GDM1 (cell line): ENCODE measurements around the gene HGF.
"Not testable (repeated sequence)": the region's sequence is repeated elsewhere in the genome, so short reads cannot be mapped to it uniquely, and the experiment has no call there.

Source experiments
- DNase-seq: peaks from one replicate; lab custom pipeline; 2025; lab: John Stamatoyannopoulos, UW

HGF gene

GRCh38 chr7:81769891-81770727 is at the start of gene HGF:
TSS of gene HGF (minus strand) at chr7:81770047. CDS start at chr7:81769971, 76 bp downstream.
- no peak for DNase-seq

- no peak for DNase-seq
Observed at GRCh38 chr7:81816312-81816711, 46.5 kb upstream of the HGF start.

DNA sequence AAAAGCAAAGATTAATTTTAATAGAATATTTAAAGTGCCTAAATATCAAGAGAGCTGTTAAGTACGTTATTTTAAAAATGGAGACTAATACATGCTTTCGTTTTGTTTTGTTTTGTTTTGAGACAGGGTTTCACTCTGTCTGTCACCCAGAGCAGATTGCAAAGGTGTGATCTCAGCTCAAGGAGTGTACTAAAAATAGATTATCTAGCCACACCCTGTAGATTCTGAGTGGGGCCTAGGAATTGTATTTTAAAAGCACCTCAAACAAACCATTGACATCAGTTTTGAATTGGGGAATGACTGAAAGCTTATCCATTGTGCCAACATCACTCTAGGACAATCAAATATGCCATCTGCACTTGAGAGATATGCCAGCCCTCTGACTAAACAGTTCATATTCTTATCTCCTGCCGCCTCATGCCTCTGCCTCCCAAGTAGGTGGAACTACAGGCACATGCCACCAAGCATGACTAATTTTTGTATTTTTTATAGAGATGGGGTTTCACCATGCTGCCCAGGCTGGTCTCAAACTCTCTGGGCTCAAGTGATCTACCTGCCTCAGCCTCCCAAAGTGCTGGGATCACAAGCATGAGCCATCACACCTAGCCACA is 43.1 kb upstream of the HGF start:
- not testable (repeated sequence) for DNase-seq

DNA sequence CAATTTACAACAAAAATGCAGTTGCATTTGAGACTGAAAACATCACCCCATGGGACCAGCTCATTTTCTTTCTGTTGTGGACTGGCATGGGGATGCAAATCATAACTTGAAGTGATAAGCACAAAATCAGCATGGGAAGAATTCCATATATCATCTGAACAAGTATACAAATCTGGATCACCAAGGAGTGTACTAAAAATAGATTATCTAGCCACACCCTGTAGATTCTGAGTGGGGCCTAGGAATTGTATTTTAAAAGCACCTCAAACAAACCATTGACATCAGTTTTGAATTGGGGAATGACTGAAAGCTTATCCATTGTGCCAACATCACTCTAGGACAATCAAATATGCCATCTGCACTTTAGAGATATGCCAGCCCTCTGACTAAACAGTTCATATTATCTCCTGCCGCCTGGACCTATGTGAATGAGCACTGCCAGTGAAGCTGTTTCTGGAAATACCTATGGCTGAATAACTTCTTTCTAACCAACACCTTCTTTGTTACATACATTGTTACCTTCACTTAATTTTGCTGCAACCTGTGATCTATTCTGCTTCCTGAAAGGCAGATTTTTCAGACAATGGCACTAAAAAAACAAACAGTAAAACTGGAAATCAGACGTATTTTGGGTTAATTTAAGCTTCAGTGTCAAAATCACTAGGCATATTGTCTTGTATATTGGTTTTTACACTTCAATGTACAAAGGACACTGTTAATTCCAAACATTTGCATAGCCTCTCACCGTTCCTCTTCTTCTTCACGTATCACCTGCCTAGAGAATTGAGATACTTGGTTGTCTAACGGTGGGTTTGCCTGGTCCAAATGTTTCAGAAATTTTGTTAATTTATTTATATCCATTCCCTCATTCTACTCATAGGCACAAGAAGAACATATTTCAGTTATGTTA is 42.4 kb upstream of the HGF start:
- DNase-seq, result no peak

DNA sequence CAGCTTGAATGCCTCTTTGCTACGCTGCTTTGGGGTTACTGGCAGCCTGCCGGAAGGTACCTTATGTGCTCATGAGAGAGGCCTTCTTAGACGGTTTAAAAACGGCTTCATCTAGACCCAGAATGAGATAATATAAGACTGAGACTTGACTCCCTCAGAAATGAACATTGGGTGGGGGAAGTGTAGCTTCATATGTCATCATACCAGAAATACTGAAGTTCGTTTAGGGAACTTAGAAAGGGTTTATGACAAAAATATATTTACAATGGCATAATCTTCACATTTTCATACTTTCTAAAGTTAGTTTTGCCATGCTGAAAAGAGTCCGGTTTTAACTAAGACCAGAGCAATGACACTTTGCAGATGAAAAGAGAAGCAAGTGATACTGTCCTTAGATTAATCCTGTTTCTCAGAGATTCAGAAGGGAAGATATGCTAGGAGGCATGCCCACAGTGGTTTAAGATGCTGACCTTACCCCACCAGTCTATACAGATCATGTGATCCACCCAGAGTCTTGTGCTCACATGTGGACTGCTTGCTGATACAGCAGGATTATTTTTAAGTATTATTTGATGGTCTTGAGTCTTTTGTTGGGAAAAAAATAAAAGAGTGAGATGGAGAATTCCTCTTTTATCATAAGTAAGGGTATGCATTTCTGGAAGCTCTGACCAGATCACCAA is 40.8 kb upstream of the HGF start:
- DNase-seq, result no peak

DNA sequence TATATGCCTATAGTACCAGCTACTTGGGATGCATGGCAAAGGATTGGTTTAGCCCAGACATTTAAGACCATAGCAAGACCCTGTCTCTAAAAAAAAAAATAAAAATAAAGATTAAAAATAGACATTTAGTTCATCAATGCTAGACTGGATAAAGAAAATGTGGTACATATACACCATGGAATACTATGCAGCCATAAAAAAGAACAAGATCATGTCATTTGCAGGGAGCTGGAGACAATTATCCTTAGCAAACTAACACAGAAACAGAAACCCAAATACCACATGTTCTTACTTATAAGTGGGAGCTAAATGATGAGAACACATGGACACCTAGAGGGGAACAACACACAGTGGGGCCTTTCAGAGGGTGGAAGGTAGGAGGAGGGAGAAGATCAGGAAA is 38.5 kb upstream of the HGF start:
- not testable (repeated sequence) for DNase-seq

DNA sequence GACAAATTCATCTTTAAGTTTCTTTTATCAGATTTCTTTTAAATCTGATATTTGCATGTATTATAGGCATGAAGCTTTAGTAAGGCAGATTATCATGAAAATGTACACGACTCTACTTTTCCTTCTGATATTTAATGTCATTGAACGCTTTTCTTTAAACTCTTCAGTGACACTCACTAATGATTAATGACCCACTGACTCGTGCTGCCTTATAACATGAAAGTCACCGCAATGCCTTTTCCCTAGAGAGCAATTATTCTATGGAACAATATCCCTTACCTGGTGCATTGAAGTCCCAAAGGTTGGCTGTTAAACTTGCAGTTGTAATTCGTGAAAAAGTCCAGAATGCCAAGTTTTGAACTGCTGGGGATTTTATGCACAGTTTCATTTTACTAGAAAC is 33.4 kb upstream of the HGF start:
- DNase-seq, result no peak

- no peak for DNase-seq
Observed at GRCh38 chr7:81802251-81802650, 32.4 kb upstream of the HGF start.

- DNase-seq, result no peak
Observed at GRCh38 chr7:81801532-81801931, 31.7 kb upstream of the HGF start.

DNA sequence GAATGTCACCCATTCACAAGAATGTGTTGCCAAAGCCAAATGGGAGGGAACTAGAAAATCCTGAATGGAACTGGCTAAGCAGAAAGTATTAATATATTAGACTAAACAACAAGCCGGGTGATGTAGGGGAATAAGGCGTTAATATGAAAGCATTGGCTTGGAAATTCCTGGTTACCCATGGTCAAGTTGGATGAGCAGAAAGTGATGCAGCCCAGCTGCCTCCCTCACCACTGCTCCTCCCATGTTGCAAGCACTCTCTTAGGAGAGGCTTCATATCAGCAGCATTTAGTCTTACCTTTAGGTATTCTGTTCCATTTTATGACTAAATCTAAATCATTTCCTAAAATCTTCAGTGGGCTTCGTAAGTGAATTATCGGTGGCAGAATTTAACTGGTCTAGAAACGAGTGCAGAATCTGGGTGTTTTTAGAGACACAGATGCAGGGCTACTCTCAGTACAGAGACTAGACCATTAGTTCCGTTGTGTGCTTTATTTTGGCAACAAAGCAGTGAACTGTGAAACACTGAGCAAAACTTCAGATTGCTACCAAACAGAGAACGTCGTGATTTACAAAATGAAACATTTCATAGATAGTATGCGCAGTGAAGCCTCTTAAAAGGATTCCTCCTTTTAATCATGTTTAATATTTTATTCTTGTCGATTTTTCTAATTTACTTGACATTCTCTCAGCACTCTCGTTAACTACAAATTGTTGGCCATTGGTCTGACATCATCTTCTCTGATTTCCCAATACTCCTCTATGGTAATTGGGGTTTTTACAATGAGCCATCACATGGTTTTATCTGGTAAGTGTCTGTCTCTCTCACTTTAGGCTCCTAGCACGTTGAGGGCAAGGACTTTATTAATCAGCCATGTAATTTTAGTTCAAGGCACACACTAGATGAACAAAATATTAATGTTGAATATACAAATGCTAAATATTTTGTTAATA is 22.0 kb upstream of the HGF start:
- no peak for DNase-seq

DNA sequence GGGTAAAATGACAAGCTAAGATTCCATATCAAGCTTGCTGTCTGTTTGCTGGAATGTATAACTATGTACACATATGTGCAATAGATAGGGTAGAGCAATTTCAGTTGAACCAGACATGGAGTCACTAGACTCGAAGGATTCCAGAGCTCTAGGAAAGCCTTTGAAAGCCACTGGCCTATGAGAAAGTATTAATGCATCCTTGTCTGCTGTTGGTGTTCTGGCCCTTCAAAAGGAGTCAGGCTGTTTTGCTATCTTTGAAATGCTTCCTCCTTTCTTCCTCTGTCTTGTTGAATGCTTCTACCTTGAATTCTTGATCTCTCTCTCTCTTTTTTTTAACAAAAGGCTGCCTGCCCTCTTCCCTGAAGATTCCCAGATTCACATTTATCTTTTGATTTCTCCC is 20.8 kb upstream of the HGF start:
- DNase-seq, result no peak

- DNase-seq, result no peak
Observed at GRCh38 chr7:81790120-81790500, 20.3 kb upstream of the HGF start.

DNA sequence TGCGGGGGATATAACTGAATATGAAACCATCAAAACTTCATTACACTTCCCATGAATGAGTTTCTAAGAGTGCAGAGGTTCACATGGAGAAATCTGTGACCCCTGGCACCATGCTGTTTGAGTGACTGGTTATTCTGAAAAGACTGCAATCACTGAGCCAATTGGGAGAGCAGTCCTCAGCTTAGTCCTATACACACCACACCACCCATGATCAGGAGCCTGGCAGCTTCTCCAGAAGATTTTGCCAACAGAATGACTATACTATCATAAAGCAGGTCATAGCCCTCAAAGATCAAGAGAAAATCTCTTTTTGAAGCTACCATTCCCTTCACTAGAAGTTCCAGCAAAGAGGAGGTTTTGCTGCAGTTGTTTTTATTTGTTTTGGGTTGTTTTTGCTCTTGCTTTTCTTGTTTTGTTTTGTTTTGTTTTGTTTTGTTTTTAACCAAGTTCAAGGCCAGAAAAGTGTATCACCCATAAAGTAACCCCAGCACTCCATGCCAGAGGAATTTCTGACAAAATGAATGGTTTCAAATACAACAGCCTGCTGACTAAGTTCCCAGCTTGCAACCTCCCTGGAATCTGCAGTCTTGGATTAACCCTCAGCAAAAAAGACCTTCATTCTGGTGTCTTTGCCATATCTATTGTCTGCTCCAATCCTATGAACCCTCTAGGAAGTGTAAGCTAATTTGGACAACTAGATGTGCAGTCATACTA is 19.7 kb upstream of the HGF start:
- DNase-seq, result no peak

DNA sequence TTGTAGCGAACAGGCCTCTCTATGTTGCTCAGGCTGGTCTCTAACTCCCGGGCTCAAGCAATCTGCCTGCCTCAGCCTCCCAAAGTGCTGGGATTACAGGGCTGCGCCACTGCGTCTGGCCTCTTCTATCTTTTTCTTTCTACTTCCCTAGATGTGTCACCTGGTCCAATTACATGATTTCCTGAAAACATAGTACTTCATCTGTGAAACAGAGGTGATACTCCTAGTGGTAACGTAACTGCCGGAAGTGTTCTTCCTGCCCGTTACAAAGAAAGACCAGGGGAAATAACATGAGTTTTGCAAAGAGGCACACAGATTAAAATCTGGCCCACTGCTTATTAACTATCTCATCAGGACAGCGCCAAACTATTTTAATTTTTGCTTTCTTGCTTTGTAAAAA is 18.4 kb upstream of the HGF start:
- DNase-seq, result no peak

- DNase-seq, result no peak
Observed at GRCh38 chr7:81783818-81784217, 14.0 kb upstream of the HGF start.

DNA sequence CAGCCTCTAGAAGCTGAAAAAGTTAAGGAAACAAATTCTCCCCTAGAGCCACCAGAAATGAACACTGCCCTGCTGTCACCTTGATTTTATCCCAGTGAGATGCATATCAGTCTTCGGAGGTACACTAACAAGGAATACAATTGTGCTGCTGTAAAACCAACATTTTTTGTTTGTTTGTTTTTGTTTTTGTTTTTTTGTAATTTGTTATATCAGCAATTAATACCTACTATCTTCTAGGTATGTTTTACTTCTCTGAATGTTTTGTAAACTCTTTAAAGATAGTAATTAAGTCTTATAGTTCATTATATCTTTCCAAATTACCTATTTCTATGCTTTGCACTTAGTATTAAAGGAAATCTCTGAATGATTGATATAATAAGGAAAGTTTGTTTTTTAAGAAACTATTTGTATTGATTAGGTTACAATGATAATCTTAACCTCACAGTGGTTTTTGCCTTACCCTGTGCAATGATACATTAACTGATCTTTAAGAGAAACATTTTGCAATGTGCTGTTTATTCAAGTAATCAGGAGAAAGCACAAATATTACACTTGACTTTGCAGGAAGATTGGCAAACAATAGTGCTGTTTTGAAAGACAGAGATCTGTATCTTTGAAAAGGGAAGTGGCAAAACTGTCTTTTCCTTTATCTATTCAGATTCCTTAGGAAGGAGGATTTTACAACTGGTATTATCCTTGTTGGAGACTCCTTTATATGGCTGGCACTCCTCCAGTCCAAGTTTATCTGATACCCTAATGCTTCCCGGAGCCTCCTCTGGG is 11.3 kb upstream of the HGF start:
- no peak for DNase-seq

GRCh38 chr7:81779706-81780105 is 9.9 kb upstream of the HGF start:
- DNase-seq, result no peak

DNA sequence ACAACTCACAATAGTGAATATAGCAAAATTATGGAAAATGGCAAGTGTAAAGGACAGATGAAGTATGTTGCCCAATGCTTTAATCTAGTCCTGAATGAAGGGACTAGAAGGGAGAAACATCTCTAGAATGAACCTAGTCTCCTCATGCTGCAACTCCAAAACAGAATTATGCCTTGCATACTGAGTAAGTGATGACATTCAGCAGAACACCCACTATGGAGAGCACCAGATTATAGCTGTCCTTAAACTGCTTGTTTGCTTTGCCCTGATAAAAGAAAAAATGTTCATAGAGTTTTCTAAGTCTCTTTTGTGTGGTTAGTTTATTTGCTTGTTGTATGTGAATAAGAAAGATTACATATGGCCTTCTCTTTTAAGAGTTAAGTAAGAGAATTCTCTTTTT is 7.8 kb upstream of the HGF start:
- DNase-seq, result no peak

GRCh38 chr7:81776948-81777630 is 7.2 kb upstream of the HGF start:
- no peak for DNase-seq
